ENCODE results near the gene MTRR. TPM values are rescaled to one million over a fixed set of nuclear protein-coding genes. Genes with fewer than 3 reads are reported as not detected.

MTRR gene
- total and polyA plus RNA-seq, 4 experiments from 2014 or later: 50.9 to 117 (median 102) TPM

DNA sequence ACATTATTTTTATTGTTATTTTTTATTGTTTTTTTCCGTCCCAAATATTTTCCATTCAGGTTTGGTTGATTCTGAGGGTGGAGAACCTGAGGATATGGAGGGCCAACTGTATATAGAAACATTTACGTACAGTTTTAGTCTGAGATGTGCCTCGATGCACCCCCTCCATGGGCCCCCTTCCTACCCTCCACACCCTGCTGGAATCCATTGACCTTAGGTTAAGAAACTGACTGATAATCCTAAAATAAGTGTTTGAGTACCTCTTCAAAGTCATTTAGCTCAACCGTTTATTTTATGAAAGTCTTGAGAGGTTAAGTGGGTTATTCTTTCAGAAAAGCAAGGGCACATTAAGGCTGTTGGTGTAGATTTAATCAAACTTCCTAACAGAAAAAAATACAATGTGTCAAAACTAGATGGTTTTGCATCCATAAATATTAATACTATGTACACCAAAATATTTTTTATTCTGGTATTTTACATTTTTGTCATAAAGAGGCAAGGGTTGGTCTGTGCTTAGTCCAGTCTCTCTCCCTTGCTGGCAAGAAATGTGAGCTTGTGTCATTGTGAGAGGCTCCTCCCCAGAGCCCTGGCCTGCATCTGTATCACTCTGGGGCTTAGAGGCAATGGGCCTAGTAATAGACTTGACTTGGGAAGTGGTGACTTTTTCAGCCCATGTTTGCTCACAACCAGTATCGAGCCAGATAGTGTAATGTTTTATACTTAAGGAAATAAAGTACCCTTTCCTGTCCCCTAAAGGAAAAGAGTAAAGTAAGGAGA, 15.7 kb downstream of the MTRR start:
- intact Hi-C loops (cut with micrococcal nuclease): no loop called here
- Histone ChIP-seq H3K27ac (ENCODE audit: low read depth, low read length) (no peak overlapping the region), H3K4me3 (ENCODE audit: low read length in 2 of 2) (no peak overlapping the region), H3K9me3 (ENCODE audit: control insufficient read depth in 1 of 2, low read length in 2 of 2) (no peaks in the 10 kb centered on the region), H3K27me3 (ENCODE audit: insufficient read depth, low read length) (no peaks in the 10 kb centered on the region), H3K4me1 (ENCODE audit: insufficient read depth, low read length) (no peaks in the 10 kb centered on the region), H3K36me3 (ENCODE audit: insufficient read depth, low read length) (peaks cover 70% of the 10 kb centered on the region)
- DNase-seq: no peak
- Mint-ChIP-seq H3K9me3 (no peaks in the 10 kb centered on the region), H3K27ac (peak overlapping the region in 3 of 7 donors; percentile 2 to 50 (median 46)), H3K27me3 (no peaks in the 10 kb centered on the region), H3K4me3 (no peak overlapping the region), H3K4me1 (peaks cover 16 to 26% (median 21%) of the 10 kb centered on the region in 4 donors), H3K36me3 (peaks cover 50 to 82% of the 10 kb centered on the region in 2 donors)
- ChIA-PET CTCF (ENCODE audit: partially characterized antibody) (interaction anchor here (1.0 to 4.3 kb wide), 2 partner anchors 10 to 12 kb away, joined by 3 to 58 read pairs; no protein-coding TSS in a partner anchor), POLR2A (ENCODE audit: partially characterized antibody) (no interaction called here)

DNA sequence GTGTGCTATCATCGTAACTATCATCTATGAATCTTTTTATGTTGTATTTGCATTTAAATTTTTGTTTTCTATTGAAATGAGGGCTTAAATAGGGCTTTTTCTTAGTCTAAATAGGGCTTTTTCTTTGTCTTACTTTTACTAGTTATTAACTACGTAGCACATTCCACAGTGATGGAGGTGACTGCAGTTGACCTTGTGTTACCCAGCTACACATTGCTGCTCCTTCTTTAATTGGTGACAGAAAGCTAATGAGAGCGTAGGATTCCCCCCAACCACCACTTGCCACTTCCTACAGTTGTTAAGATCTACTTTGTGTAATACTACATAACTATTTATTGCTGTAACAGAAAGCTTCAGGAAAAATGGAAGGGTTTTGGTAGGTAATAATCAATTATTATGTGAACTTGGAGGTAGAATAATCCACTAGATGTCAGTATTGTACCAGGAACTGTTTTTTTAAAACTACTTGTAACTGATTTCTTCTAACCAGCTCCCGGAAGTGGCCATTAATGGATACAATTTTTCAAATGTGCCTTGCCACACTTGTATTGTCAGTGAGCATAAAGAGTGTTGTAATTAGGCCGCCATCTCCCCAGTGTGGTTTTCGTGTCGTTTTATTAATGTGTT, 18.0 kb downstream of the MTRR start:
- no peaks in the 10 kb centered on the region for H3K27me3 ChIP-seq (ENCODE audit: insufficient read depth, low read length)
- Mint-ChIP-seq H3K9me3 (no peaks in the 10 kb centered on the region), H3K4me1 (peaks cover 4 to 13% (median 8%) of the 10 kb centered on the region in 4 donors), H3K36me3 (peaks cover 47 to 76% of the 10 kb centered on the region in 2 donors), H3K27ac (peak overlapping the region in 4 of 7 donors; percentile 10 to 50 (median 23)), H3K4me3 (no peak overlapping the region), H3K27me3 (no peaks in the 10 kb centered on the region)
- CTCF ChIA-PET (ENCODE audit: partially characterized antibody): interaction anchor here (0.8 to 4.3 kb wide), 16 partner anchors 9 to 571 kb away, joined by 3 to 58 read pairs (median 4); partner anchors contain the start of genes FASTKD3 and MTRR
- no peaks in the 10 kb centered on the region for H3K9me3 ChIP-seq (ENCODE audit: control insufficient read depth in 1 of 2, low read length in 2 of 2)
- intact Hi-C loops (cut with micrococcal nuclease): loop anchor here (1.0 kb wide), 1 partner anchor 14 kb away; no protein-coding TSS in a partner anchor
- no peaks in the 10 kb centered on the region for H3K4me1 ChIP-seq (ENCODE audit: insufficient read depth, low read length)
- no peak overlapping the region for H3K27ac ChIP-seq (ENCODE audit: low read depth, low read length)
- POLR2A ChIA-PET (ENCODE audit: partially characterized antibody): interaction anchor here (1.2 to 2.5 kb wide), 3 partner anchors 12 to 18 kb away, joined by 3 to 12 read pairs (median 10); partner anchors contain the start of genes FASTKD3 and MTRR
- DNase-seq: peak in 4 of 5 donors; percentile 26 to 44 (median 37)
- H3K4me3 ChIP-seq (ENCODE audit: low read length in 2 of 2): no peak overlapping the region
- H3K36me3 ChIP-seq (ENCODE audit: insufficient read depth, low read length): peaks cover 62% of the 10 kb centered on the region

DNA sequence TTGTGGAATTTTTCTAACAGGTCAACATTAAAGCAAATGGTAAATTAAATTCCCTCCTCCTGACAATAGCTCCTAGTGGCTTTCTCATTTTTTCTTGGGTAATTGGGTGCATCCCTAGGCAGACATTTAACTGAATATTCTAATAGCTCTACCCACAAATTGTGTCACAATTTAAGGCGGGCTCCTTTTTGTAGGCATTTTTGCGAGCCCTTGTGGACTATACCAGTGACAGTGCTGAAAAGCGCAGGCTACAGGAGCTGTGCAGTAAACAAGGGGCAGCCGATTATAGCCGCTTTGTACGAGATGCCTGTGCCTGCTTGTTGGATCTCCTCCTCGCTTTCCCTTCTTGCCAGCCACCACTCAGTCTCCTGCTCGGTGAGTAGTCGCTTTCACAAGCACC, 20.0 kb downstream of the MTRR start:
- Histone ChIP-seq H3K27me3 (ENCODE audit: insufficient read depth, low read length) (no peaks in the 10 kb centered on the region), H3K4me3 (ENCODE audit: low read length in 2 of 2) (no peak overlapping the region), H3K36me3 (ENCODE audit: insufficient read depth, low read length) (peaks cover 64% of the 10 kb centered on the region), H3K27ac (ENCODE audit: low read depth, low read length) (no peak overlapping the region), H3K9me3 (ENCODE audit: control insufficient read depth in 1 of 2, low read length in 2 of 2) (no peaks in the 10 kb centered on the region), H3K4me1 (ENCODE audit: insufficient read depth, low read length) (no peaks in the 10 kb centered on the region)
- intact Hi-C loops (cut with micrococcal nuclease): no loop called here
- Mint-ChIP-seq H3K36me3 (peaks cover 53 to 76% of the 10 kb centered on the region in 2 donors), H3K4me3 (no peak overlapping the region), H3K27ac (peak overlapping the region in 2 of 7 donors; percentile 47 to 70), H3K4me1 (peaks cover 5 to 8% (median 7%) of the 10 kb centered on the region in 4 donors), H3K27me3 (no peaks in the 10 kb centered on the region), H3K9me3 (no peaks in the 10 kb centered on the region)
- no peak for DNase-seq
- ChIA-PET POLR2A (ENCODE audit: partially characterized antibody) (interaction anchor here (1.0 kb wide), 1 partner anchor 20 kb away, joined by 6 read pairs; the partner anchor contains the start of genes FASTKD3 and MTRR), CTCF (ENCODE audit: partially characterized antibody) (interaction anchor here (4.0 to 4.3 kb wide), 2 partner anchors 15 to 20 kb away, joined by 25 to 58 read pairs; partner anchors contain the start of genes FASTKD3 and MTRR)

DNA sequence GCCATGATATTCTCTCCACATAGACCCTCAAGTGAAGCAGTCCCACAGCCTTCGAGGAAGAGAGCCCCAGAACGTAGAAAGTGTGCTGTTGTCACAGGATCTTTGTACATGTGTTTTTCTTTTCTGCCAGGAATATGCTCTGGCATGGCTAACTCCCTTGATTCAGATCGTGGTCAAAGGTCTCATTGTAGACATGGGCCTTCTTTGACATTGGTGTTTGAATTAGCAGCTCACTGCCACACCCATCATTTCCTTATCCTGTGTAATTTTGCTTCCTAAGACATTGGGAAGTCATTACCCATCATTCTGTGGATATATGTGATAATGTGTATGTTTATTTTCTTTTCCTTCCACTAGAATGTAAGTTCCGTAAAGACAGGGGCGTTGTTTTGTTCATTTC, 25.5 kb downstream of the MTRR start:
- Histone ChIP-seq H3K27ac (ENCODE audit: low read depth, low read length) (no peak overlapping the region), H3K9me3 (ENCODE audit: control insufficient read depth in 1 of 2, low read length in 2 of 2) (no peaks in the 10 kb centered on the region), H3K4me1 (ENCODE audit: insufficient read depth, low read length) (peaks cover 6% of the 10 kb centered on the region), H3K36me3 (ENCODE audit: insufficient read depth, low read length) (peaks cover 79% of the 10 kb centered on the region), H3K27me3 (ENCODE audit: insufficient read depth, low read length) (no peaks in the 10 kb centered on the region), H3K4me3 (ENCODE audit: low read length in 2 of 2) (no peak overlapping the region)
- H3K4me1 Mint-ChIP-seq: peaks cover 0 to 9% (median 1%) of the 10 kb centered on the region in 4 donors
- ChIA-PET CTCF (ENCODE audit: partially characterized antibody) (no interaction called here), POLR2A (ENCODE audit: partially characterized antibody) (no interaction called here)
- no peaks in the 10 kb centered on the region for H3K9me3 Mint-ChIP-seq
- H3K27ac Mint-ChIP-seq: peak overlapping the region in 1 of 7 donors; percentile 21
- H3K27me3 Mint-ChIP-seq: no peaks in the 10 kb centered on the region
- no peak for DNase-seq
- H3K36me3 Mint-ChIP-seq: peaks cover 80 to 84% of the 10 kb centered on the region in 2 donors
- intact Hi-C loops (cut with micrococcal nuclease): no loop called here
- no peak overlapping the region for H3K4me3 Mint-ChIP-seq

DNA sequence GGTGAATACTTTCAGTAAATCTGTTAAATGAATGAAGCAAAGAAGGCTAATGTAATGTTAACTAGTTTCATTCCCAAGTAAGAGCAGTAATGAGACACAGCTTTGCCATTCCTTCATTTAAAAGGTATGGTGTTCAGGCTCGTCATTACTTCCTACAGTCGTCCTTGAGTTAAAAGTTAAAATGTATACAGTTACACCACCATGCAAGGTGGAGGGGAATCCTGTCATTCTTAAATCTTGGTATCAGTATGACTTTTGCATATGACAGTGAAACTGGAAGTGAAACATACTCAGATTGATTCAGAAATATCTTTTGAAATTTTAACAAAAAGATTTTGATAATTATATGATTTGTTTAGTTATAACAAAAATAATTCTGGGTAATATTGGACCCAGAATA, 25.9 kb downstream of the MTRR start:
- Histone ChIP-seq H3K27me3 (ENCODE audit: insufficient read depth, low read length) (no peaks in the 10 kb centered on the region), H3K36me3 (ENCODE audit: insufficient read depth, low read length) (peaks cover 79% of the 10 kb centered on the region), H3K9me3 (ENCODE audit: control insufficient read depth in 1 of 2, low read length in 2 of 2) (no peaks in the 10 kb centered on the region), H3K4me3 (ENCODE audit: low read length in 2 of 2) (no peak overlapping the region), H3K4me1 (ENCODE audit: insufficient read depth, low read length) (peaks cover 6% of the 10 kb centered on the region), H3K27ac (ENCODE audit: low read depth, low read length) (no peak overlapping the region)
- Mint-ChIP-seq H3K4me1 (peaks cover 0 to 9% (median 1%) of the 10 kb centered on the region in 4 donors), H3K9me3 (no peaks in the 10 kb centered on the region), H3K27me3 (no peaks in the 10 kb centered on the region), H3K4me3 (no peak overlapping the region), H3K27ac (no peak overlapping the region), H3K36me3 (peaks cover 80 to 84% of the 10 kb centered on the region in 2 donors)
- ChIA-PET CTCF (ENCODE audit: partially characterized antibody) (no interaction called here), POLR2A (ENCODE audit: partially characterized antibody) (no interaction called here)
- no peak for DNase-seq
- intact Hi-C loops (cut with micrococcal nuclease): no loop called here

DNA sequence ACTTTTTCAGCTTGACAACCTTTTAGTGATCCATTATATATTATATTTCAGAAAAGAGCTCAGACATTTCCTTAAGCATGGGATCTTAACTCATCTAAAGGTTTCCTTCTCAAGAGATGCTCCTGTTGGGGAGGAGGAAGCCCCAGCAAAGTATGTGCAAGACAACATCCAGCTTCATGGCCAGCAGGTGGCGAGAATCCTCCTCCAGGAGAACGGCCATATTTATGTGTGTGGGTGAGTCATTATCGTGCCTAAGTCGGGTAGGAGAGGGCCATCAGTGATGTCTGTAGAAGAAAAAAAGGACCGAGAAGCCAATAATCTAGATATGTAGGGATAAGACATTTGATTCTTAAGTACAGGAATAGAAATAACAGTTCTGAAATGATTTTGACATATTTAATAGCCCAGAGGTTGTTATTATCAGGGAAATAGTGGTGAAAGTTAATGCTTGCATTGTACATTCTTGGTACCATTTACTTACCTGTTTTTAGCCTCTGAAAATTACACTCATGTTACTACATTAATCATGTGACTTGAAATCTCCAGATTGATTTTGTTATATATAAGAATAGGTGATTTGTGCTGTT, 28.2 kb downstream of the MTRR start:
- H3K4me1 ChIP-seq (ENCODE audit: insufficient read depth, low read length): peaks cover 6% of the 10 kb centered on the region
- no peaks in the 10 kb centered on the region for H3K27me3 ChIP-seq (ENCODE audit: insufficient read depth, low read length)
- ChIA-PET POLR2A (ENCODE audit: partially characterized antibody) (interaction anchor here (0.7 kb wide), 1 partner anchor 28 kb away, joined by 3 read pairs; the partner anchor contains the start of genes FASTKD3 and MTRR), CTCF (ENCODE audit: partially characterized antibody) (interaction anchor here (1.0 to 2.1 kb wide), 3 partner anchors 10 to 25 kb away, joined by 3 to 10 read pairs (median 4); no protein-coding TSS in a partner anchor)
- H3K27ac ChIP-seq (ENCODE audit: low read depth, low read length): no peak overlapping the region
- peaks cover 0 to 9% (median 1%) of the 10 kb centered on the region in 4 donors for H3K4me1 Mint-ChIP-seq
- H3K4me3 Mint-ChIP-seq: no peak overlapping the region
- peaks cover 83 to 85% of the 10 kb centered on the region in 2 donors for H3K36me3 Mint-ChIP-seq
- peak in 3 of 5 donors; percentile 11 to 19 (median 11) for DNase-seq
- no peaks in the 10 kb centered on the region for H3K9me3 ChIP-seq (ENCODE audit: control insufficient read depth in 1 of 2, low read length in 2 of 2)
- peaks cover 80% of the 10 kb centered on the region for H3K36me3 ChIP-seq (ENCODE audit: insufficient read depth, low read length)
- H3K27ac Mint-ChIP-seq: peak overlapping the region in 5 of 7 donors; percentile 5 to 79 (median 43)
- no peaks in the 10 kb centered on the region for H3K9me3 Mint-ChIP-seq
- no peak overlapping the region for H3K4me3 ChIP-seq (ENCODE audit: low read length in 2 of 2)
- no peaks in the 10 kb centered on the region for H3K27me3 Mint-ChIP-seq
- intact Hi-C loops (cut with micrococcal nuclease): no loop called here

Data from CD4-positive, alpha-beta memory T cell (primary cell).